NCI-H1436 treated with DMSO at 0.1 percent for 48 hours (cell line): ENCODE results near the gene MCRIP1.

Source experiments
- DNase-seq: peaks from one replicate; lab custom pipeline; 2025; lab: John Stamatoyannopoulos, UW

MCRIP1 gene

GRCh38 chr17:81803728-81804558 is 29.1 kb downstream of the MCRIP1 start, which contains the start of gene GCGR:
TSS of gene GCGR (plus strand) at chr17:81804150. CDS start at chr17:81809019, 4,869 bp downstream.
- no peak for DNase-seq

GRCh38 chr17:81802856-81803643 is 30.0 kb downstream of the MCRIP1 start:
- no peak for DNase-seq

GRCh38 chr17:81802048-81802758 is 30.9 kb downstream of the MCRIP1 start:
- DNase-seq: no peak

- DNase-seq: no peak
Measured at GRCh38 chr17:81801327-81801726, 31.8 kb downstream of the MCRIP1 start.

GRCh38 chr17:81794509-81794908 is 38.6 kb downstream of the MCRIP1 start:
- no peak for DNase-seq

- no peak for DNase-seq
Measured at GRCh38 chr17:81794074-81794476, 39.0 kb downstream of the MCRIP1 start.

GRCh38 chr17:81792675-81793615 is 40.1 kb downstream of the MCRIP1 start:
- DNase-seq: no peak
